GM06990 (cell line): ENCODE results near the gene GCLM.
"Not testable (repeated sequence)": the region's sequence is repeated elsewhere in the genome, so short reads cannot be mapped to it uniquely, and the experiment has no call there.

Experiments
- DNase-seq: peaks from one replicate; pipeline ENCODE4 v3.0.0-alpha.2; 2011; ENCODE audit not compliant: insufficient read length; ENCODE audit errors: extremely low read depth
- H3K27me3 ChIP-seq: replicated peaks from 2 replicates; pipeline ENCODE4 v1.6.0; 2011; ENCODE audit warnings: low read length; ENCODE audit not compliant: control insufficient read depth, insufficient read depth
- H3K36me3 ChIP-seq: 2 replicates; pipeline ENCODE4 v1.5.1; 2011; ENCODE audit warnings: low read length; ENCODE audit not compliant: control insufficient read depth, insufficient read depth
- H3K4me3 ChIP-seq: replicated peaks from 2 replicates; pipeline ENCODE4 v1.5.1; 2011; ENCODE audit warnings: low read depth, mild to moderate bottlenecking, control low read depth, low read length
- TF ChIP-seq, protein P1 (sequence below): IDR thresholded peaks from 2 replicates; pipeline ENCODE4 v1.5.1; 2011; ENCODE audit warnings: low read length, control low read depth, mild to moderate bottlenecking, inconsistent platforms; ENCODE audit not compliant: insufficient read depth, poor library complexity, severe bottlenecking

GCLM gene, protein sequence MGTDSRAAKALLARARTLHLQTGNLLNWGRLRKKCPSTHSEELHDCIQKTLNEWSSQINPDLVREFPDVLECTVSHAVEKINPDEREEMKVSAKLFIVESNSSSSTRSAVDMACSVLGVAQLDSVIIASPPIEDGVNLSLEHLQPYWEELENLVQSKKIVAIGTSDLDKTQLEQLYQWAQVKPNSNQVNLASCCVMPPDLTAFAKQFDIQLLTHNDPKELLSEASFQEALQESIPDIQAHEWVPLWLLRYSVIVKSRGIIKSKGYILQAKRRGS

GRCh38 chr1:93909146-93910050 lies at the start of gene GCLM:
Gene GCLM (minus strand): TSS chr1:93909430. CDS start chr1:93909163, 267 bp downstream.
- H3K27me3 ChIP-seq: no peaks in the 10 kb centered on the region
- TF ChIP-seq, protein P1, sequence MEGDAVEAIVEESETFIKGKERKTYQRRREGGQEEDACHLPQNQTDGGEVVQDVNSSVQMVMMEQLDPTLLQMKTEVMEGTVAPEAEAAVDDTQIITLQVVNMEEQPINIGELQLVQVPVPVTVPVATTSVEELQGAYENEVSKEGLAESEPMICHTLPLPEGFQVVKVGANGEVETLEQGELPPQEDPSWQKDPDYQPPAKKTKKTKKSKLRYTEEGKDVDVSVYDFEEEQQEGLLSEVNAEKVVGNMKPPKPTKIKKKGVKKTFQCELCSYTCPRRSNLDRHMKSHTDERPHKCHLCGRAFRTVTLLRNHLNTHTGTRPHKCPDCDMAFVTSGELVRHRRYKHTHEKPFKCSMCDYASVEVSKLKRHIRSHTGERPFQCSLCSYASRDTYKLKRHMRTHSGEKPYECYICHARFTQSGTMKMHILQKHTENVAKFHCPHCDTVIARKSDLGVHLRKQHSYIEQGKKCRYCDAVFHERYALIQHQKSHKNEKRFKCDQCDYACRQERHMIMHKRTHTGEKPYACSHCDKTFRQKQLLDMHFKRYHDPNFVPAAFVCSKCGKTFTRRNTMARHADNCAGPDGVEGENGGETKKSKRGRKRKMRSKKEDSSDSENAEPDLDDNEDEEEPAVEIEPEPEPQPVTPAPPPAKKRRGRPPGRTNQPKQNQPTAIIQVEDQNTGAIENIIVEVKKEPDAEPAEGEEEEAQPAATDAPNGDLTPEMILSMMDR: peak; percentile 65
- no peaks in the 10 kb centered on the region for H3K36me3 ChIP-seq
- peak within 1 kb of the TSS; percentile 76 for H3K4me3 ChIP-seq
- peak; percentile 92 for DNase-seq

DNA sequence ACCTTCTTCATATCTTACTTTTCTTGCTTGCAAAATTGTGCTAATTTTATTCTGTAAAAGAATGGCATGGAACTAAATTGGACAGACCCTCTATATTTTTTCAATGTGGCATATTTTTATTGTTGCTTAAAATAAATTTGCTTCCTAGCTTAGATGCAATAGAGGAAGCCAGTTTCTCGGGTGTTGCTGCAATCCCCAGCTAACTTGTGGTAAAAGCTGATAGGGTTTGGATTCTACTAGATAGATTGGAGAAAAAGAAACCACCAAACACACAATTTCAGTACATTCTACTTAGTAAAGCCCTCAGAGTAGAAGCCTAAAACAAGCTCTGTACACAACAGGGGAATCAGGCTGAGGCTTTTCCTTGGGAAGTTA lies 49.5 kb upstream of the GCLM start:
- H3K4me3 ChIP-seq: no peak overlapping the region
- TF ChIP-seq, protein P1: no peak
- H3K36me3 ChIP-seq: no peaks in the 10 kb centered on the region
- H3K27me3 ChIP-seq: no peaks in the 10 kb centered on the region; the same call in 1 of the 2 replicates
- DNase-seq: no peak

DNA sequence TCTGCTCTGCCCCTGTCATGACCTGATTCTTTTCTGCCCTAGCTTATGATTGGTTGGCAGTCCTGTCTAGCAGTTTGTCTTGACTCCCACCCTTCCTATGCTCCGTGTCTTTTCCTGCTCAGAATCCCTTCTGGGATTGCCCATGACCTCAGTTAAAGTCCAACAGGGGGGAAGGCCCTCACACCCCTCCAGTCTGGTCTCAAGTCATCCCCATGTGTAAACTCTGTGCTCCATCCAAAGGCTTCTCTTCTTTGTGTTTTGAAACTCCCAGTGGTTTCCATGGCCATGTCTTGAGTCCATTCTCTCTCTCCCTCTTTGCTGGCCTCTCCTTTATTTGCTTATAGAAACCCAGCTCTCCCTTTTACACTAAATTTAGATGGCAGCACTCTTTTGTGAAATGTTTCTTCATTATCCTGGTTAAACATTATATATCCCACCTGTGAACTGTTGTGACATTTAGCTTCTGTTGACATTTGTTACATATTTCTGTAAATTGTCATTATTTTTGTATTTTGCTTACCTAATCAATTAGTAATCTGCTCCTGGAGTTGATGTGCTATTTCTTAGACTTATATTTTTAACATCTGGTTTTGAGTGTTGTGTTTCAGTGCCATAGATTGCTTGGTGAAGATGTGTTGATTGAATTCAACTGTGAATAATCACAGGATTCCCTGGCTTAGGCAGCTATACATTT lies 48.9 kb upstream of the GCLM start:
- no peak overlapping the region for H3K4me3 ChIP-seq
- H3K27me3 ChIP-seq: no peaks in the 10 kb centered on the region; the same call in 1 of the 2 replicates
- TF ChIP-seq, protein P1: no peak
- no peaks in the 10 kb centered on the region for H3K36me3 ChIP-seq
- DNase-seq: no peak

DNA sequence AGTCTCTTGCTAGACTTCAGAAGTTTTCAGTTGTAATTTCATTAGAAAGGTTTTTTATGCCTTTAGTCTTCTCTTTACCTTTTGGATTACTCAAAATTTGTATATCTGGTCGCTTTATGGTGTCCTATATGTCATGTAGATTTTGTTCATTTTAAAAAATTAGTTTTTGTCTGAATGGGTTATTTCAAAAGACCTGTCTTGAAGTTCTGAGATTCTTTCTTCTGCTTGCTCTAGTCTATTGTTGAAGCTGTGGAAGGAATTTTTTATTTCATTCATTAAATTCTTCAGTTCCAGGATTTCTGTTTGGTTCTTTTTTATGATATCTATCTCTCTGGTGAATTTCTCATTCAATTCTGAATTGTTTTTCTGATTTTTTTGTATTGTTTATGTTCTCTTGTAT lies 46.5 kb upstream of the GCLM start:
- TF ChIP-seq, protein P1: no peak
- H3K27me3 ChIP-seq: no peaks in the 10 kb centered on the region; the same call in 1 of the 2 replicates
- H3K36me3 ChIP-seq: no peaks in the 10 kb centered on the region
- no peak for DNase-seq
- H3K4me3 ChIP-seq: no peak overlapping the region

DNA sequence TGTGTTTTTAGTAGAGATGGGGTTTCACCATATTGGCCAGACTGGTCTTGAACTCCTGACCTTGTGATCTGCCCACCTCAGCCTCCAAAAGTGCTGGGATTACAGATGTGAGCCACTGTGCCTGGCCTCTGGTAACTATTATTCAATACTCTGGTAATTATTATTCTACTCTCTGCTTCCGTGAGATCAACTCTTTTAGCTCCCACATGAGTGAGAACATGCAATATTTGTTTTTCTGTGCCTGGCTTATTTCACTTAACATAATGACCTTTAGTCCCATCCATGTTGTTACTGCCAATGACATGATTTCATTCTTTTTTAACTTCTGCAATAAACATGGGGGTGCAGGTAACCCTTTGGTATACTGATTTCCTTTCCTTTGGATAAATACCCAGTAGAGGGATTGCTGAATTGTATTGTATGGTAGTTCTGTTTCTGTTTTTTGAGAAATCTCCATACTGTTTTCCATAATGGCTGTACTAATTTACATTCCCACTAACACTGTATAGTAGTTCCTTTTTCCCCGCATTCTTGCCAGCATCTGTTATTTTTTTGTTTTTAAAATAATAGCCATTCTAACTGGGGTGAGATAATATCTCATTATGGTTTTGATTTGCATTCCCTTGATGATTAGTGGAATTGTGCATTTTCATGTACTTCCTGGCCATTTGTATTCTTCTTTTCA lies 37.9 kb upstream of the GCLM start:
- H3K27me3 ChIP-seq: not testable (repeated sequence)

More for the DNA sequence above, 37.9 kb upstream of the GCLM start:
- not testable (repeated sequence) for H3K36me3 ChIP-seq, H3K4me3 ChIP-seq, DNase-seq
